Measurements from ENCODE around the gene GNG14. TPM values are rescaled to one million over a fixed set of nuclear protein-coding genes. Genes with fewer than 3 reads are reported as not detected.
A peak's percentile ranks its signal among the peaks of the same experiment; 100 is the strongest.

Gene GNG14
- total and polyA plus RNA-seq, 2 of the 13 experiments (the other 11 are each of a cell fraction or from before 2014, with no cell fraction given), result not detected

DNA sequence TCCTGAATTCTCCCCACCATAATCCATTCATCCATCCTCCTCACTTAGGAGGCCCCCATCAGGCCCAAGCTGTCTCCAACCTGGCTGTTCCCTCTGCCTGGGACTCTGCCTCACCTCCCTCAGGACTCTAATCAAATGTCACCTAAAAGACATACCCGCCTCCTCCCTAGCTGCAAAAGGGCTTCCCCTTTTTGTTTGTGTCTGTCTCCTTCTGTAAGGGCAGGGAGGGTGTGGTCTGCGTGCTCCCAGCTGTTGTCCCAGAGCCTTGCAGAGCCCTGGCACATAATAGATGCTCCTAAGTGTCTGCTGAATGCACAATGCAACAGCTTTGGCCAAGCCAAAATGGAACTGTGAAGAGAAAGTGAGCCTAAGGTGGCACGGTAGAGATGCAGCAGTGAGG is 42.3 kb downstream of the GNG14 start:
- Histone ChIP-seq H3K4me3 (replicated peaks in 1 of 3; ENCODE audit: insufficient read depth in 1 of 3, low read depth in 2 of 3, low read length in 3 of 3) (no peak overlapping the region), H3K79me2 (ENCODE audit: insufficient read depth, low read length) (peaks cover 34% of the 10 kb centered on the region), H2AFZ (ENCODE audit: low read length) (no peak overlapping the region), H3K36me3 (replicated peaks in 1 of 2; ENCODE audit: control insufficient read depth in 1 of 2, insufficient read depth in 2 of 2, low read length in 2 of 2) (peaks cover 20 to 31% of the 10 kb centered on the region in 2 experiments), H3K27ac (ENCODE audit: extremely low read length, insufficient read depth, low read length) (no peak overlapping the region), H3K27me3 (ENCODE audit: control insufficient read depth in 1 of 2, insufficient read depth in 2 of 2, low read length in 2 of 2) (no peaks in the 10 kb centered on the region; a peak in 1 of 5 replicates), H3K4me2 (ENCODE audit: low read depth, low read length) (no peak overlapping the region), H3K9ac (ENCODE audit: insufficient read depth, low read depth, low read length) (no peak overlapping the region), H3K4me1 (ENCODE audit: insufficient read depth, low read length) (peaks cover 35% of the 10 kb centered on the region), H3K9me3 (ENCODE audit: low read length) (no peaks in the 10 kb centered on the region), H4K20me1 (ENCODE audit: insufficient read depth, low read length) (peaks cover 20% of the 10 kb centered on the region)
- intact Hi-C loops (cut with micrococcal nuclease; ENCODE audit: unreplicated experiment), result no loop called here
- FAIRE-seq (no peak), DNase-seq (ENCODE audit: low spot score) (no peak), ATAC-seq (no peak)
- no TSS peak for BruUV-seq (replicated peaks)
- WGBS (ENCODE audit: low lambda C conversion rate), result 98% methylated on average over 3 of the region's 3 CpGs
- ChIA-PET POLR2A (no interaction called here), CTCF (ENCODE audit: low intra/inter-chr PET ratio, low total read pairs) (no interaction called here)
- in situ Hi-C loops (cut with HindIII; ENCODE audit: extremely low pct_ligation_motif_present, low pct_unique_long_range_greater_than_20kb), result no loop called here
- no peak for TF ChIP-seq NRL (CRISPR knock-in tag; IDR thresholded peaks at IDR 0.05; ENCODE audit: borderline replicate concordance)
- no peak for TF ChIP-seq ZNF33B (CRISPR knock-in tag; IDR thresholded peaks at IDR 0.05)
- no peak for TF ChIP-seq NR3C1 (CRISPR knock-in tag; IDR thresholded peaks at IDR 0.05)
- TF ChIP-seq, protein P1, sequence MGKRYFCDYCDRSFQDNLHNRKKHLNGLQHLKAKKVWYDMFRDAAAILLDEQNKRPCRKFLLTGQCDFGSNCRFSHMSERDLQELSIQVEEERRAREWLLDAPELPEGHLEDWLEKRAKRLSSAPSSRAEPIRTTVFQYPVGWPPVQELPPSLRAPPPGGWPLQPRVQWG (CRISPR knock-in tag; IDR thresholded peaks at IDR 0.05; ENCODE audit: borderline replicate concordance, low read depth), result no peak
- peak; percentile 62 for TF ChIP-seq RBM22 (optimal IDR thresholded peaks at IDR 0.05; ENCODE audit: low read length)

DNA sequence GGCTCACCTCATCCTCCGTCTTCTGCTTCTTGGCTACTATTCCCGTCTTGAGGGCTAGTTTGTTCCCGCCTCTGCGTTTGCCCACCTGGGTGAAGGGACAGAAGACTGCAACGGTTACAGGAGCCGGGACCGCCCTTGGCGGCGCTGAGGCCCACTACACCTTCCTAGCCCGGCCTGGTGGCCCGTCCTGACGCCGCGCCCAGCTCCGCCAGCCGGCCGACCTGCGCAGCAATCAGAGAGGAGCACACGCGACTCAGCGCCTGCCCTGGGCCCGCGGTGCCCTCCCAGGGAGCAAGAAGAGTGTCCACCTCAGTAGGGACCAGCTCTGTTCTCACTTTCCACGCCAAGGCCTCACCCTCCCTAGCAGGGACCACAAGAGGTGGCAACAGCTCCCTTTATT is 43.5 kb downstream of the GNG14 start:
- POLR2A ChIA-PET, result interaction anchor here (3.4 kb wide), 1 partner anchor 8 kb away, joined by 51 read pairs; the partner anchor contains the start of gene TNPO2
- FAIRE-seq (no peak), DNase-seq (ENCODE audit: low spot score) (no peak), ATAC-seq (no peak)
- Histone ChIP-seq H3K27me3 (ENCODE audit: control insufficient read depth in 1 of 2, insufficient read depth in 2 of 2, low read length in 2 of 2) (no peaks in the 10 kb centered on the region; a peak in 1 of 5 replicates), H3K36me3 (replicated peaks in 1 of 2; ENCODE audit: control insufficient read depth in 1 of 2, insufficient read depth in 2 of 2, low read length in 2 of 2) (peaks cover 20 to 31% of the 10 kb centered on the region in 2 experiments), H3K4me3 (replicated peaks in 1 of 3; ENCODE audit: insufficient read depth in 1 of 3, low read depth in 2 of 3, low read length in 3 of 3) (no peak overlapping the region), H4K20me1 (ENCODE audit: insufficient read depth, low read length) (peaks cover 20% of the 10 kb centered on the region), H2AFZ (ENCODE audit: low read length) (no peak overlapping the region), H3K27ac (ENCODE audit: extremely low read length, insufficient read depth, low read length) (no peak overlapping the region), H3K79me2 (ENCODE audit: insufficient read depth, low read length) (peaks cover 34% of the 10 kb centered on the region), H3K4me1 (ENCODE audit: insufficient read depth, low read length) (peaks cover 44% of the 10 kb centered on the region), H3K9ac (ENCODE audit: insufficient read depth, low read depth, low read length) (no peak overlapping the region), H3K4me2 (ENCODE audit: low read depth, low read length) (no peak overlapping the region), H3K9me3 (ENCODE audit: low read length) (no peaks in the 10 kb centered on the region)
- in situ Hi-C loops (cut with HindIII; ENCODE audit: extremely low pct_ligation_motif_present, low pct_unique_long_range_greater_than_20kb), result no loop called here
- TF ChIP-seq MZF1 (CRISPR knock-in tag; IDR thresholded peaks at IDR 0.05; ENCODE audit: borderline replicate concordance) (no peak), ZFP36L2 (CRISPR knock-in tag; IDR thresholded peaks at IDR 0.05) (no peak), SRF (IDR thresholded peaks at IDR 0.05; ENCODE audit: low read depth, low read length) (no peak), ZNF101 (CRISPR knock-in tag; IDR thresholded peaks at IDR 0.05; ENCODE audit: borderline replicate concordance, low read depth) (no peak), ZNF563 (CRISPR knock-in tag; IDR thresholded peaks at IDR 0.05) (no peak), RBFOX2 (IDR thresholded peaks at IDR 0.05; ENCODE audit: low read depth, low read length) (peak; percentile 70), KLF6 (CRISPR knock-in tag; IDR thresholded peaks at IDR 0.05) (no peak), AGO2 (optimal IDR thresholded peaks at IDR 0.05; ENCODE audit: low read depth, low read length) (peak; percentile 78), SIX4 (CRISPR knock-in tag; IDR thresholded peaks at IDR 0.05) (no peak)
- intact Hi-C loops (cut with micrococcal nuclease; ENCODE audit: unreplicated experiment), result no loop called here
- BruUV-seq (replicated peaks), result no TSS peak
- 97% methylated on average over 24 of the region's 24 CpGs for WGBS (ENCODE audit: low lambda C conversion rate)
- CTCF ChIA-PET (ENCODE audit: low intra/inter-chr PET ratio, low total read pairs), result no interaction called here
